Muscle layer of colon (tissue), 2 donors: ENCODE data around the gene PDE2A.

Experiments
- H3K27ac ChIP-seq: one replicate; pipeline ENCODE4 v1.7.0; 2013; ENCODE audit warnings: low read depth, mild to moderate bottlenecking, low read length, moderate library complexity
- H3K27me3 ChIP-seq, 2 donors: one replicate each; pipeline ENCODE4 v1.7.0; 2013; ENCODE audit warnings: low read length in 2 of 2, mild to moderate bottlenecking in 2 of 2; ENCODE audit not compliant: insufficient read depth in 2 of 2, control insufficient read depth in 1 of 2
- H3K36me3 ChIP-seq: one replicate; pipeline ENCODE4 v1.7.0; 2013; ENCODE audit warnings: mild to moderate bottlenecking, low read length; ENCODE audit not compliant: insufficient read depth
- H3K4me1 ChIP-seq: one replicate; pipeline ENCODE4 v1.7.0; 2013; ENCODE audit warnings: mild to moderate bottlenecking, low read length; ENCODE audit not compliant: insufficient read depth
- H3K4me3 ChIP-seq, 2 donors: one replicate each; pipeline ENCODE4 v1.7.0; 2013; ENCODE audit warnings: low read length in 2 of 2, low read depth in 1 of 2, mild to moderate bottlenecking in 1 of 2, moderate library complexity in 1 of 2
- H3K9ac ChIP-seq: one replicate; pipeline ENCODE4 v1.7.0; 2013; ENCODE audit warnings: low read length
- H3K9me3 ChIP-seq: one replicate; pipeline ENCODE4 v1.7.0; 2013; ENCODE audit warnings: mild to moderate bottlenecking, low read length
- donor health status: abdominal sarcoma.
- donor health status: Adenocarcinoma of cecum.

PDE2A gene

GRCh38 chr11:72583616-72584292 lies 90.5 kb downstream of the PDE2A start:
- Histone ChIP-seq H3K36me3 (peaks cover 26% of the 10 kb centered on the region), H3K4me3 (no peak overlapping the region), H3K9me3 (no peaks in the 10 kb centered on the region), H3K27ac (no peak overlapping the region), H3K4me1 (peaks cover 4% of the 10 kb centered on the region), H3K9ac (no peak overlapping the region), H3K27me3 (no peaks in the 10 kb centered on the region)

GRCh38 chr11:72583177-72583553 lies 91.1 kb downstream of the PDE2A start:
- H3K9ac ChIP-seq: no peak overlapping the region
- H3K9me3 ChIP-seq: no peaks in the 10 kb centered on the region
- no peaks in the 10 kb centered on the region for H3K27me3 ChIP-seq
- no peak overlapping the region for H3K4me3 ChIP-seq
- peaks cover 31% of the 10 kb centered on the region for H3K36me3 ChIP-seq
- H3K4me1 ChIP-seq: peaks cover 4% of the 10 kb centered on the region
- no peak overlapping the region for H3K27ac ChIP-seq

- no peak overlapping the region for H3K4me3 ChIP-seq
These were observed 91.7 kb downstream of the PDE2A start for GRCh38 chr11:72582206-72583176.

GRCh38 chr11:72581067-72581466 lies 93.2 kb downstream of the PDE2A start:
- H3K36me3 ChIP-seq: peaks cover 46% of the 10 kb centered on the region
- H3K9ac ChIP-seq: no peak overlapping the region
- peaks cover 4% of the 10 kb centered on the region for H3K4me1 ChIP-seq
- no peak overlapping the region for H3K27ac ChIP-seq
- no peaks in the 10 kb centered on the region for H3K9me3 ChIP-seq
- H3K4me3 ChIP-seq: no peak overlapping the region
- H3K27me3 ChIP-seq: no peaks in the 10 kb centered on the region

More at GRCh38 chr11:72582206-72583176, 91.7 kb downstream of the PDE2A start:
- Histone ChIP-seq H3K27ac (no peak overlapping the region), H3K36me3 (peaks cover 38% of the 10 kb centered on the region), H3K27me3 (no peaks in the 10 kb centered on the region), H3K9me3 (no peaks in the 10 kb centered on the region), H3K9ac (no peak overlapping the region), H3K4me1 (peaks cover 4% of the 10 kb centered on the region)

- H3K27me3 ChIP-seq: no peaks in the 10 kb centered on the region
- peaks cover 46% of the 10 kb centered on the region for H3K36me3 ChIP-seq
- H3K9me3 ChIP-seq: no peaks in the 10 kb centered on the region
These were observed 93.6 kb downstream of the PDE2A start for GRCh38 chr11:72580642-72580950.

GRCh38 chr11:72579816-72580641 lies 94.2 kb downstream of the PDE2A start:
- Histone ChIP-seq H3K4me3 (no peak overlapping the region), H3K27me3 (no peaks in the 10 kb centered on the region), H3K9me3 (no peaks in the 10 kb centered on the region), H3K4me1 (no peaks in the 10 kb centered on the region), H3K27ac (no peak overlapping the region), H3K9ac (no peak overlapping the region), H3K36me3 (peaks cover 46% of the 10 kb centered on the region)

More at GRCh38 chr11:72580642-72580950, 93.6 kb downstream of the PDE2A start:
- no peaks in the 10 kb centered on the region for H3K4me1 ChIP-seq
- no peak overlapping the region for H3K4me3 ChIP-seq
- H3K9ac ChIP-seq: no peak overlapping the region
- H3K27ac ChIP-seq: no peak overlapping the region

GRCh38 chr11:72578991-72579815 lies 95.0 kb downstream of the PDE2A start:
- Histone ChIP-seq H3K9ac (no peak overlapping the region), H3K27ac (no peak overlapping the region), H3K9me3 (no peaks in the 10 kb centered on the region), H3K27me3 (no peaks in the 10 kb centered on the region), H3K36me3 (peaks cover 46% of the 10 kb centered on the region), H3K4me3 (no peak overlapping the region), H3K4me1 (no peaks in the 10 kb centered on the region)

GRCh38 chr11:72578566-72578965 lies 95.7 kb downstream of the PDE2A start:
- Histone ChIP-seq H3K4me1 (no peaks in the 10 kb centered on the region), H3K9me3 (no peaks in the 10 kb centered on the region), H3K9ac (no peak overlapping the region), H3K36me3 (peaks cover 46% of the 10 kb centered on the region), H3K27ac (no peak overlapping the region), H3K27me3 (no peaks in the 10 kb centered on the region), H3K4me3 (no peak overlapping the region)

- no peak overlapping the region for H3K27ac ChIP-seq
- H3K27me3 ChIP-seq: no peaks in the 10 kb centered on the region
- H3K36me3 ChIP-seq: peaks cover 42% of the 10 kb centered on the region
- no peak overlapping the region for H3K9ac ChIP-seq
- no peaks in the 10 kb centered on the region for H3K9me3 ChIP-seq
- H3K4me3 ChIP-seq: no peak overlapping the region
- H3K4me1 ChIP-seq: no peaks in the 10 kb centered on the region
These were observed 96.2 kb downstream of the PDE2A start for GRCh38 chr11:72578051-72578450.

GRCh38 chr11:72577271-72577721 lies 96.9 kb downstream of the PDE2A start:
- H3K36me3 ChIP-seq: peaks cover 35% of the 10 kb centered on the region
- H3K27ac ChIP-seq: no peak overlapping the region

More at GRCh38 chr11:72577271-72577721, 96.9 kb downstream of the PDE2A start:
- H3K4me1 ChIP-seq: no peaks in the 10 kb centered on the region
- no peaks in the 10 kb centered on the region for H3K9me3 ChIP-seq
- H3K4me3 ChIP-seq: no peak overlapping the region
- H3K9ac ChIP-seq: no peak overlapping the region
- no peaks in the 10 kb centered on the region for H3K27me3 ChIP-seq
